WTC11 (cell line): ENCODE results near the gene SYT7.

ENCODE experiments used
- MYBL2 ChIP-seq: sonication (generic); formaldehyde crosslinking; IDR thresholded peaks from 2 replicates; pipeline ENCODE4 v1.8.1; 2023; ENCODE audit warnings: mild to moderate bottlenecking, moderate library complexity, missing genetic modification reagents
- USF2 ChIP-seq: sonication (generic); formaldehyde crosslinking; IDR thresholded peaks from 2 replicates; pipeline ENCODE4 v1.8.1; 2023; ENCODE audit warnings: mild to moderate bottlenecking, missing genetic modification reagents, moderate library complexity

DNA sequence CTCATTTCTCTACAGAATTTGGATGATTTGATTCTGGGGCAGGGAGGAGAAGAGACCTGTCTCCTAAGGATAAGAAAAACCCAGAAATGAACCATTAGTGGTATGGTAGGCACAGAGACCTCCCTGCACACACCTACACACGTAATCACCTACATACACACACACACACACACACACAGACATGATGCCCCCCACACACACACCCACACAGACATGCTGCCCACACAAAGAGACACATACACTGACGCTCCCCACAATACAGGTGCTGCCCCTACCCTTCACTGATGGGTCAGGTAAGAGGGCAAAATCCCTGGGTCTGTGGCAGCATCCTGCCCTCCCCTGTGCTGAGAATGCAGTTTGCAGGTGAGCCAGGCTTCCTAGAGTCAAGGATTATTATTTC is 1.1 kb upstream of the SYT7 start:
- TF ChIP-seq USF2 (CRISPR knock-in tag) (no peak), MYBL2 (CRISPR knock-in tag) (no peak)
